ENCODE results near the gene LRRC8D. TPM values are rescaled to one million over a fixed set of nuclear protein-coding genes. Genes with fewer than 3 reads are reported as not detected.

Gene LRRC8D
- total RNA-seq, 1 experiment from 2014 or later: 43.3 TPM

DNA sequence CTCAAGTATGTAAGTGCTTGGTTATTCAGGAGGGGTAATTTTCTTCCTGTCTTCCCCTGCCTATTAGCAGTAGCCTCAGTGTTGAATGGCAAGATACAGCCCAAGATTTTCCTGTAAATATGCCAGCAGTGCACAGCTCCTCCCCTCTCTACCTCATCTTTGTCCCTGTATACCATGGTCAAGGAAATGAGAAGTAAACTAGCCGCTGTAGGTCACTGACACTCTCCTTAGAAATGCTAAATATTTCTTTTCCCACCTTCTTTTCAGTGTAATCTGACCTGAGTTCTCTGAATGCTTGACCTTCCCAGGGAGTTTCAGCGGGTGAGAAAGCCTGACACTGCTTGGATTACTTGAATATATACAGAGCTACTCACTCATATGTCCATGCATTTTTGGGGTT, 89.9 kb downstream of the LRRC8D start:
- TF ChIP-seq SIN3A (IDR thresholded peaks at IDR 0.05; ENCODE audit: borderline replicate concordance, insufficient read depth, low read depth, low read length): no peak
- TF ChIP-seq, protein P1, sequence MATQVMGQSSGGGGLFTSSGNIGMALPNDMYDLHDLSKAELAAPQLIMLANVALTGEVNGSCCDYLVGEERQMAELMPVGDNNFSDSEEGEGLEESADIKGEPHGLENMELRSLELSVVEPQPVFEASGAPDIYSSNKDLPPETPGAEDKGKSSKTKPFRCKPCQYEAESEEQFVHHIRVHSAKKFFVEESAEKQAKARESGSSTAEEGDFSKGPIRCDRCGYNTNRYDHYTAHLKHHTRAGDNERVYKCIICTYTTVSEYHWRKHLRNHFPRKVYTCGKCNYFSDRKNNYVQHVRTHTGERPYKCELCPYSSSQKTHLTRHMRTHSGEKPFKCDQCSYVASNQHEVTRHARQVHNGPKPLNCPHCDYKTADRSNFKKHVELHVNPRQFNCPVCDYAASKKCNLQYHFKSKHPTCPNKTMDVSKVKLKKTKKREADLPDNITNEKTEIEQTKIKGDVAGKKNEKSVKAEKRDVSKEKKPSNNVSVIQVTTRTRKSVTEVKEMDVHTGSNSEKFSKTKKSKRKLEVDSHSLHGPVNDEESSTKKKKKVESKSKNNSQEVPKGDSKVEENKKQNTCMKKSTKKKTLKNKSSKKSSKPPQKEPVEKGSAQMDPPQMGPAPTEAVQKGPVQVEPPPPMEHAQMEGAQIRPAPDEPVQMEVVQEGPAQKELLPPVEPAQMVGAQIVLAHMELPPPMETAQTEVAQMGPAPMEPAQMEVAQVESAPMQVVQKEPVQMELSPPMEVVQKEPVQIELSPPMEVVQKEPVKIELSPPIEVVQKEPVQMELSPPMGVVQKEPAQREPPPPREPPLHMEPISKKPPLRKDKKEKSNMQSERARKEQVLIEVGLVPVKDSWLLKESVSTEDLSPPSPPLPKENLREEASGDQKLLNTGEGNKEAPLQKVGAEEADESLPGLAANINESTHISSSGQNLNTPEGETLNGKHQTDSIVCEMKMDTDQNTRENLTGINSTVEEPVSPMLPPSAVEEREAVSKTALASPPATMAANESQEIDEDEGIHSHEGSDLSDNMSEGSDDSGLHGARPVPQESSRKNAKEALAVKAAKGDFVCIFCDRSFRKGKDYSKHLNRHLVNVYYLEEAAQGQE (IDR thresholded peaks at IDR 0.05; ENCODE audit: insufficient read depth in 1 of 2, low read depth in 2 of 2, low read length in 1 of 2): no peak
- TF ChIP-seq, protein P2, sequence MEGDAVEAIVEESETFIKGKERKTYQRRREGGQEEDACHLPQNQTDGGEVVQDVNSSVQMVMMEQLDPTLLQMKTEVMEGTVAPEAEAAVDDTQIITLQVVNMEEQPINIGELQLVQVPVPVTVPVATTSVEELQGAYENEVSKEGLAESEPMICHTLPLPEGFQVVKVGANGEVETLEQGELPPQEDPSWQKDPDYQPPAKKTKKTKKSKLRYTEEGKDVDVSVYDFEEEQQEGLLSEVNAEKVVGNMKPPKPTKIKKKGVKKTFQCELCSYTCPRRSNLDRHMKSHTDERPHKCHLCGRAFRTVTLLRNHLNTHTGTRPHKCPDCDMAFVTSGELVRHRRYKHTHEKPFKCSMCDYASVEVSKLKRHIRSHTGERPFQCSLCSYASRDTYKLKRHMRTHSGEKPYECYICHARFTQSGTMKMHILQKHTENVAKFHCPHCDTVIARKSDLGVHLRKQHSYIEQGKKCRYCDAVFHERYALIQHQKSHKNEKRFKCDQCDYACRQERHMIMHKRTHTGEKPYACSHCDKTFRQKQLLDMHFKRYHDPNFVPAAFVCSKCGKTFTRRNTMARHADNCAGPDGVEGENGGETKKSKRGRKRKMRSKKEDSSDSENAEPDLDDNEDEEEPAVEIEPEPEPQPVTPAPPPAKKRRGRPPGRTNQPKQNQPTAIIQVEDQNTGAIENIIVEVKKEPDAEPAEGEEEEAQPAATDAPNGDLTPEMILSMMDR (IDR thresholded peaks at IDR 0.05): no peak
- TF ChIP-seq POLR2AphosphoS5 (IDR thresholded peaks at IDR 0.05; ENCODE audit: low read depth, low read length): no peak
- no peak for TF ChIP-seq TCF7L2 (IDR thresholded peaks at IDR 0.05; ENCODE audit: low read depth, low read length)
- H3K27me3 ChIP-seq (ENCODE audit: control insufficient read depth, insufficient read depth, low read length): no peaks in the 10 kb centered on the region
- in situ Hi-C loops (cut with HindIII; ENCODE audit: low pct_unique_long_range_greater_than_20kb, low sequenced_read_pairs): no loop called here

DNA sequence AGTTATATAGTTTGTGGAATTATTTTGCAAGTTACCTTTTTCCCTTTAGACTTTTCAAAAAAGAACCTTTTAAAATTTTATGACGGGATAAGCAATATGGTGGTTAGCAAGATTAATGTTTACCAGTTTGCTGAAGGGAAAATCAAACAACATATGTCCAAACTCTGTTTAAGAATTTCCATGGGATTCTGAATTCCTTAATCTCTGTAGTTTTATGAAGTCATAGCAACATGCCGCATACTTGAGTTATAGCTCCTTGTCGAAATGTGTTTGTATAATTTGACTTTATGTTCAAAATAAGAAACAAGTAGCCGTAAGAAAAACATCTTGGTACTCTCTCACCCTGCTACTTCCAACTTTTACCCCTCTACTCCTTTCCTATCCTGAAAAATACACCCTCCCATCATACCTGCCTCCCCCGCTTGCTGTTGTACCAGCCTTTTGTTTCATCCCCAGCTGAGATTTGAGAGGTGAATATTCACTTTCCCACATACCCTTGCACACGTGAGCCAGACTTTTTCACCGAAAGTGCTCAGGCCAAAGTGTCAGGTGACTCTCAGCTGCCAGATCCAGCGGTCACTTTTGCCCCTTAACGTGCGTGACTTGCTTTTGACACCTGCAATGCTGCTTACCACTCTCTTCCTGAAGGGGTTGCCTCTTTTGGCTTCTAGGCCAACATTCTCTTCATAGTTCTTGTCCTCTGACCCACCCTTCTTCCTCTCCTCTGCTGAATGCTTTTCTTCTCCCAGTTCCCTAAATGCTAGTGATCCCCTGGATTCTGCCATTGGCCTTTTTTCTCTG, 90.6 kb downstream of the LRRC8D start:
- ATAC-seq (no peak), DNase-seq (ENCODE audit: low read depth, low spot score) (no peak)
- BruUV-seq (replicated peaks): no TSS peak
- Histone ChIP-seq H3K4me1 (ENCODE audit: control insufficient read depth, insufficient read depth, low read length) (peaks cover 21% of the 10 kb centered on the region), H3K27ac (ENCODE audit: low read length) (no peak overlapping the region), H3K36me3 (ENCODE audit: control insufficient read depth, insufficient read depth, low read length) (no peaks in the 10 kb centered on the region; the same call in 1 of the 2 replicates), H3K27me3 (ENCODE audit: control insufficient read depth, insufficient read depth, low read length) (no peaks in the 10 kb centered on the region), H3K9me3 (ENCODE audit: control insufficient read depth, insufficient read depth, low read depth, low read length) (no peaks in the 10 kb centered on the region), H3K4me3 (ENCODE audit: low read depth in 2 of 2, low read length in 2 of 2) (no peak overlapping the region)
- CTCF ChIA-PET: no interaction called here
- in situ Hi-C loops (cut with HindIII; ENCODE audit: low pct_unique_long_range_greater_than_20kb, low sequenced_read_pairs) (no loop called here), intact Hi-C loops (cut with micrococcal nuclease; ENCODE audit: unreplicated experiment) (no loop called here)
- TF ChIP-seq, protein P1 (IDR thresholded peaks at IDR 0.05; ENCODE audit: insufficient read depth in 1 of 2, low read depth in 2 of 2, low read length in 1 of 2): no peak
- TF ChIP-seq, protein P2 (IDR thresholded peaks at IDR 0.05): no peak
- TF ChIP-seq POLR2AphosphoS5 (IDR thresholded peaks at IDR 0.05; ENCODE audit: low read depth, low read length): no peak
- no peak for TF ChIP-seq TCF7L2 (IDR thresholded peaks at IDR 0.05; ENCODE audit: low read depth, low read length)
- no peak for TF ChIP-seq SIN3A (IDR thresholded peaks at IDR 0.05; ENCODE audit: borderline replicate concordance, insufficient read depth, low read depth, low read length)
- POLR2A ChIA-PET: interaction anchor here (0.6 kb wide), 1 partner anchor 1199 kb away, joined by 4 read pairs; no protein-coding TSS in a partner anchor

More for the DNA sequence above, 89.9 kb downstream of the LRRC8D start:
- no TSS peak for BruUV-seq (replicated peaks)
- H3K27ac ChIP-seq (ENCODE audit: low read length): 0 out of 2 replicates have a peak overlapping the region, but pooled peaks have one; percentile 13
- CTCF ChIA-PET: no interaction called here
- intact Hi-C loops (cut with micrococcal nuclease; ENCODE audit: unreplicated experiment): no loop called here
- peak; percentile 37; the same call in 1 of the 2 replicates for ATAC-seq
- DNase-seq (ENCODE audit: low read depth, low spot score): no peak
- H3K9me3 ChIP-seq (ENCODE audit: control insufficient read depth, insufficient read depth, low read depth, low read length): no peaks in the 10 kb centered on the region
- POLR2A ChIA-PET: interaction anchor here (0.6 kb wide), 1 partner anchor 1200 kb away, joined by 4 read pairs; no protein-coding TSS in a partner anchor
- H3K36me3 ChIP-seq (ENCODE audit: control insufficient read depth, insufficient read depth, low read length): no peaks in the 10 kb centered on the region; the same call in 1 of the 2 replicates
- peaks cover 26% of the 10 kb centered on the region for H3K4me1 ChIP-seq (ENCODE audit: control insufficient read depth, insufficient read depth, low read length)
- H3K4me3 ChIP-seq (ENCODE audit: low read depth in 2 of 2, low read length in 2 of 2): no peak overlapping the region

Measured in Panc1 (cell line).